Neural progenitor cell (in vitro differentiated cells): ENCODE measurements around the gene UNC5B. TPM values are rescaled to one million over a fixed set of nuclear protein-coding genes. Genes with fewer than 3 reads are reported as not detected.

ENCODE experiments used
- DNase-seq: peaks from one replicate; pipeline ENCODE4 v3.0.0-alpha.2; 2016; ENCODE audit warnings: low spot score
- H2AFZ ChIP-seq: fragments of 200-600 bp; sonication (generic); replicated peaks from 2 replicates; pipeline ENCODE4 v1.6.1; 2016; ENCODE audit warnings: antibody characterized with exemption
- H3F3A ChIP-seq: fragments of 200-600 bp; sonication (generic); 2 replicates; pipeline ENCODE4 v1.6.1; 2016; ENCODE audit warnings: antibody characterized with exemption, low read depth
- H3K27ac ChIP-seq: fragments of 200-600 bp; sonication (generic); 2 replicates; pipeline ENCODE4 v1.5.1; 2016; ENCODE audit warnings: mild to moderate bottlenecking
- H3K27me3 ChIP-seq: fragments of 200-600 bp; sonication (generic); 2 replicates; pipeline ENCODE4 v1.6.1; 2016; ENCODE audit warnings: mild to moderate bottlenecking, moderate library complexity
- H3K36me3 ChIP-seq: fragments of 200-600 bp; sonication (generic); 2 replicates; pipeline ENCODE4 v1.5.1; 2016
- H3K4me1 ChIP-seq: fragments of 200-600 bp; sonication (generic); 2 replicates; pipeline ENCODE4 v1.6.1; 2016; ENCODE audit warnings: mixed run types
- H3K4me2 ChIP-seq: fragments of 200-600 bp; sonication (generic); 2 replicates; pipeline ENCODE4 v1.6.1; 2016
- H3K4me3 ChIP-seq: fragments of 200-600 bp; sonication (generic); 2 replicates; pipeline ENCODE4 v1.5.1; 2016
- H3K79me2 ChIP-seq: fragments of 200-600 bp; sonication (generic); 2 replicates; pipeline ENCODE4 v1.6.1; 2016; ENCODE audit warnings: low read depth
- H3K9ac ChIP-seq: fragments of 200-600 bp; sonication (generic); 2 replicates; pipeline ENCODE4 v1.6.1; 2016
- H3K9me3 ChIP-seq: fragments of 200-600 bp; sonication (generic); 2 replicates; pipeline ENCODE4 v1.5.1; 2016; ENCODE audit warnings: low read depth
- H4K20me1 ChIP-seq: fragments of 200-600 bp; sonication (generic); 2 replicates; pipeline ENCODE4 v1.6.1; 2016; ENCODE audit warnings: low read depth
- H3K27ac Mint-ChIP-seq: 3 replicates; pipeline ENCODE4 v1.8.0; 2021; ENCODE audit warnings: mixed read lengths
- H3K27me3 Mint-ChIP-seq: 2 replicates; pipeline ENCODE4 v1.8.0; 2022; ENCODE audit warnings: low read depth, mild to moderate bottlenecking, inconsistent platforms, moderate library complexity, mixed read lengths; ENCODE audit not compliant: insufficient read depth
- H3K36me3 Mint-ChIP-seq: 3 replicates; pipeline ENCODE4 v1.8.0; 2021; ENCODE audit warnings: mixed read lengths
- H3K4me1 Mint-ChIP-seq: 3 replicates; pipeline ENCODE4 v1.8.0; 2021; ENCODE audit warnings: mixed read lengths
- H3K4me3 Mint-ChIP-seq: 3 replicates; pipeline ENCODE4 v1.8.0; 2021; ENCODE audit warnings: mild to moderate bottlenecking, moderate library complexity, mixed read lengths
- H3K9me3 Mint-ChIP-seq: 3 replicates; pipeline ENCODE4 v1.8.0; 2020; ENCODE audit warnings: mixed read lengths
- EZH2 ChIP-seq: fragments of 200-600 bp; sonication (generic); IDR thresholded peaks from 2 replicates; pipeline ENCODE4 v1.6.1; 2017; ENCODE audit warnings: antibody characterized with exemption, mild to moderate bottlenecking, moderate library complexity
- EZH2phosphoT487 ChIP-seq: fragments of 200-600 bp; sonication (generic); IDR thresholded peaks from 2 replicates; pipeline ENCODE4 v1.6.1; 2017; ENCODE audit warnings: antibody characterized with exemption
- total RNA-seq: library from RNA; depleted of rRNA; stranded (reverse); fragments of >200 nt; gene quantifications from 2 replicates; pipeline ENCODE4 v1.2.3, GENCODE V29; 2015; ENCODE audit warnings: low replicate concordance
- TF ChIP-seq, protein P1 (sequence below): fragments of 200-600 bp; sonication (generic); IDR thresholded peaks from 2 replicates; pipeline ENCODE4 v1.5.1; 2017; ENCODE audit warnings: antibody characterized with exemption, mild to moderate bottlenecking

UNC5B gene
- total RNA-seq, 1 donor from 2014 or later, result 3.3 TPM

DNA sequence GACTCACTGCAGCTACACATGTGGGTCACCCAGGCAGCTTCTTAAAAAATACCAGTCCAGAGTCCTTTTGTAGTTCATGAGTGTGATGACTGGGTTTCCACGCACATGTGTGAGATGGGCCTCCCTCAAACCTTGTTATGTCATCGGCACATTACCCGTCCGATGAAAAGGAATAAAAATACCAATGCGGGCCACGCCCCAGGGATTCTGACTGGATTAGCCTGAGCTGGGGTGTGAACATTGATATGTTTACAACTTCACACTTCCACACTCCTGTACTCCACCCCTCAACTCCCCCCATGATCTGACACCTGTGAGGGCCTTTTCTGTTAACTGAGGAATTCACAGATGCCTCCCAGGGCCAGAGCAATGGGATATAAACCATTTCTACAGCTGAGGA is 112.9 kb downstream of the UNC5B start:
- Histone ChIP-seq H3K9me3 (no peaks in the 10 kb centered on the region), H3K4me2 (no peak overlapping the region), H3K27ac (no peak overlapping the region), H2AFZ (no peak overlapping the region), H4K20me1 (no peaks in the 10 kb centered on the region), H3K4me1 (peaks cover under 1% of the 10 kb centered on the region), H3K27me3 (no peaks in the 10 kb centered on the region), H3K36me3 (no peaks in the 10 kb centered on the region), H3F3A (no peaks in the 10 kb centered on the region), H3K9ac (no peak overlapping the region), H3K79me2 (no peaks in the 10 kb centered on the region), H3K4me3 (no peak overlapping the region)
- no peaks in the 10 kb centered on the region for H3K9me3 Mint-ChIP-seq
- no peak overlapping the region for H3K27ac Mint-ChIP-seq
- H3K4me1 Mint-ChIP-seq, result peaks cover 2% of the 10 kb centered on the region
- TF ChIP-seq EZH2, result no peak
- TF ChIP-seq, protein P1, sequence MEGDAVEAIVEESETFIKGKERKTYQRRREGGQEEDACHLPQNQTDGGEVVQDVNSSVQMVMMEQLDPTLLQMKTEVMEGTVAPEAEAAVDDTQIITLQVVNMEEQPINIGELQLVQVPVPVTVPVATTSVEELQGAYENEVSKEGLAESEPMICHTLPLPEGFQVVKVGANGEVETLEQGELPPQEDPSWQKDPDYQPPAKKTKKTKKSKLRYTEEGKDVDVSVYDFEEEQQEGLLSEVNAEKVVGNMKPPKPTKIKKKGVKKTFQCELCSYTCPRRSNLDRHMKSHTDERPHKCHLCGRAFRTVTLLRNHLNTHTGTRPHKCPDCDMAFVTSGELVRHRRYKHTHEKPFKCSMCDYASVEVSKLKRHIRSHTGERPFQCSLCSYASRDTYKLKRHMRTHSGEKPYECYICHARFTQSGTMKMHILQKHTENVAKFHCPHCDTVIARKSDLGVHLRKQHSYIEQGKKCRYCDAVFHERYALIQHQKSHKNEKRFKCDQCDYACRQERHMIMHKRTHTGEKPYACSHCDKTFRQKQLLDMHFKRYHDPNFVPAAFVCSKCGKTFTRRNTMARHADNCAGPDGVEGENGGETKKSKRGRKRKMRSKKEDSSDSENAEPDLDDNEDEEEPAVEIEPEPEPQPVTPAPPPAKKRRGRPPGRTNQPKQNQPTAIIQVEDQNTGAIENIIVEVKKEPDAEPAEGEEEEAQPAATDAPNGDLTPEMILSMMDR, result no peak
- TF ChIP-seq EZH2phosphoT487, result no peak
- no peak overlapping the region for H3K4me3 Mint-ChIP-seq
- DNase-seq, result no peak
- H3K36me3 Mint-ChIP-seq, result peaks cover 2% of the 10 kb centered on the region
- H3K27me3 Mint-ChIP-seq, result peaks cover 3% of the 10 kb centered on the region

- Mint-ChIP-seq H3K36me3 (peaks cover 2% of the 10 kb centered on the region), H3K27me3 (peaks cover 3% of the 10 kb centered on the region), H3K4me3 (no peak overlapping the region), H3K4me1 (no peaks in the 10 kb centered on the region), H3K9me3 (no peaks in the 10 kb centered on the region), H3K27ac (no peak overlapping the region)
- Histone ChIP-seq H3K4me2 (no peak overlapping the region), H3K9ac (no peak overlapping the region), H3K27me3 (no peaks in the 10 kb centered on the region), H3K79me2 (no peaks in the 10 kb centered on the region), H3K4me1 (no peaks in the 10 kb centered on the region), H2AFZ (no peak overlapping the region), H3K36me3 (no peaks in the 10 kb centered on the region), H3K9me3 (no peaks in the 10 kb centered on the region), H3K4me3 (no peak overlapping the region), H3F3A (no peaks in the 10 kb centered on the region), H4K20me1 (no peaks in the 10 kb centered on the region), H3K27ac (no peak overlapping the region)
- DNase-seq, result no peak
- TF ChIP-seq, protein P1, result no peak
- no peak for TF ChIP-seq EZH2
- no peak for TF ChIP-seq EZH2phosphoT487
These were observed 114.1 kb downstream of the UNC5B start for GRCh38 chr10:71326464-71326881.

DNA sequence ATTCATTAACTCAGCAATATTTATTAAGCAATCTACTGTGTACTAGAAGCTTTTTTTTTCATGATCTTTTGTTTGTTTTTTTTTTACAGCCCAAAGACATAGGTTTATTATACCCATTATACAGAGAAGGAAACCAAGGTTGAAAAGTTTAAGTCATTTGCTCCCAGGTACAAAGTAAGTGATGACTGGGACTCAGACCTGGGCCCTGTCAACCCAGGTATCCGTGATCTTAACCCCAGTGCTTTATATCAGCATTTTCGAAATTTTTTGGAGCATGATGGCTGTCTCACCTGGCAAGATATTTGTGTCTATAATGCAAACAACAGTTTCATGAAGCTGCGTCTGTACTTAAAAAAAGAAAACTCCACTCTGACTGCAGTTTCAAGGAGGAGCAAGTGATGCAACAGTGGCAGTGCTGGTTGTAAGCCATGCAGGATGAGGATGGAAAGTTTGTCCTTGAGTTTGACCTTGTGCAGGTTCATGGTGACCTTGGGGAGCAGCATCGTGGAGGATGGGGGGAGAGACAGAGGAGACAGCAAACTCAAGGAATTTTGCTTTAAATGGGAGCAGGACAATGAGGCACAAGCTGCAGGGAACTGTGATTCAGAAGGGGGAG is 118.5 kb downstream of the UNC5B start:
- H3K4me1 Mint-ChIP-seq, result peaks cover 28% of the 10 kb centered on the region
- no peak overlapping the region for H3K4me3 Mint-ChIP-seq
- no peak overlapping the region for H3K9ac ChIP-seq
- no peaks in the 10 kb centered on the region for H3K4me1 ChIP-seq
- peaks cover 8% of the 10 kb centered on the region for H4K20me1 ChIP-seq
- H2AFZ ChIP-seq, result no peak overlapping the region
- H3K27me3 ChIP-seq, result no peaks in the 10 kb centered on the region
- peaks cover 5% of the 10 kb centered on the region for H3K27me3 Mint-ChIP-seq
- no peak overlapping the region for H3K27ac ChIP-seq
- no peaks in the 10 kb centered on the region for H3F3A ChIP-seq
- no peaks in the 10 kb centered on the region for H3K9me3 Mint-ChIP-seq
- no peak for DNase-seq
- H3K4me2 ChIP-seq, result no peak overlapping the region
- H3K9me3 ChIP-seq, result no peaks in the 10 kb centered on the region
- H3K36me3 Mint-ChIP-seq, result peaks cover 2% of the 10 kb centered on the region
- H3K79me2 ChIP-seq, result no peaks in the 10 kb centered on the region
- TF ChIP-seq EZH2phosphoT487 (no peak), EZH2 (no peak)
- TF ChIP-seq, protein P1, result no peak
- H3K36me3 ChIP-seq, result no peaks in the 10 kb centered on the region
- no peak overlapping the region for H3K4me3 ChIP-seq
- H3K27ac Mint-ChIP-seq, result no peak overlapping the region
